ENCODE measurements around the gene ZCCHC17.
"Not testable (repeated sequence)": the region's sequence is repeated elsewhere in the genome, so short reads cannot be mapped to it uniquely, and the experiment has no call there.

Gene ZCCHC17, protein sequence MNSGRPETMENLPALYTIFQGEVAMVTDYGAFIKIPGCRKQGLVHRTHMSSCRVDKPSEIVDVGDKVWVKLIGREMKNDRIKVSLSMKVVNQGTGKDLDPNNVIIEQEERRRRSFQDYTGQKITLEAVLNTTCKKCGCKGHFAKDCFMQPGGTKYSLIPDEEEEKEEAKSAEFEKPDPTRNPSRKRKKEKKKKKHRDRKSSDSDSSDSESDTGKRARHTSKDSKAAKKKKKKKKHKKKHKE
- total RNA-seq, result 25.1 to 42.9 (median 36.9) reads per million in 4 experiments

DNA sequence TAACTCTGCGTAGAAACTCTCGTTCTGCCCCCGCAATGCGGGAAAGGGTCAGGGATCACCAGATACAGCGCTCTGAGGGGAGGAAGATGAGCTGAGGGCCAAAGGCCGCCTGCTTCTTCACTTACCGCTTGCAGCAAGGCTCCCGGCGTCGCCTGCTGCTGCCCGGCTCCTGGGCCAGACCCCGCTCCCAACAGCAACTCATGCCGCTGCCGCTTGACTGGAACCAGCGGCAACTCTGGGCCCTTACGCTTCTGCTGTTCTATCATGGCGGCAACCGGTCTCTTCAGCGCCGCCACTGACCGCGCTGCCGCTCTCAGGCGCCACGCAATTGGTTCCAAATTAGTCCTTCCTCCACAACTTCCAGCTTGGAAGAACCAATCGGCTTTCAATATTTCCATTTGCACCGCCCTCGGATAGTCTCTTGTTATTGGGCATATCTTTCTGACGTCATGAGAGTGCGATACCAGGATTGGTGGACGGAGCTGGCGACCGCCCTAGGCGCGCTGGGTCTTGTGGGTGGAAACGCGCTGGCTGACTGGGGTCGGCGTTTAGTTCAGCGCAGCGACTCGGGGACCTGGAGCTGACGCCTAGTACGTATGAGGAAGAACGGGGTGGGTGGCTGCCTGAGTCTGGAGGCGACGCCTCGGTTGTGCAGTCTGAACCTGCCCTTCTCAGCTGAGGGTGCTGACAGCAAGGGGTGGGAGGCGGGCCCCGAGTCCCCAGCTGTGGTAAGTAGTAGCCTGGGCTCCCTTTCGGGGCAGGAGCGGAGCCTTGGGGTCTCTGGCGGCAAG lies at the start of gene ZCCHC17, which contains the start of gene SNRNP40:
ZCCHC17 (plus strand) TSS at position 547 of the 791 bp plus-strand sequence. CDS start 13,067 bp downstream, outside the sequence.
SNRNP40 (minus strand) TSS at position 303 of the 791 bp plus-strand sequence; CDS start at position 266, 37 bp downstream.
- DNase-seq, result peak; percentile 89

DNA sequence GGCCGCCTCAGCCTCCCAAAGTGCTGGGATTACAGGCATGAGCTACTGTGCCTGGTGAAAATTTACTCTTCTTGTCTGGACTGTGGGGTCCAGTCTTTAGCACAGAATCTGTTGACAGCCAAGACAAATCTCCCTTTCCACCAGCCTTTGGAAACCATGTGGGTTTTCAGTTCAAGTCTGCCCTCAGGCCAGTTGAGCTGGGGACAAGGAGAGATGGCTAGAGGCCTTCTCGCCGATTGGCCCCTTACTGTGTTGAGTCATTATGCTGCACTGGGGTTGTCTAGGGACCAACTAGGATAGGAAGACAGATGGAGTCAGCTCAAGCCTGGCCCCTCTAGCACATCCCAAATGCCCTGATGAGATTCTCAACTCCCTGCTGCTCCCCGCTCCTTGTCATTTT lies 48.6 kb upstream of the ZCCHC17 start:
- no peak for DNase-seq

DNA sequence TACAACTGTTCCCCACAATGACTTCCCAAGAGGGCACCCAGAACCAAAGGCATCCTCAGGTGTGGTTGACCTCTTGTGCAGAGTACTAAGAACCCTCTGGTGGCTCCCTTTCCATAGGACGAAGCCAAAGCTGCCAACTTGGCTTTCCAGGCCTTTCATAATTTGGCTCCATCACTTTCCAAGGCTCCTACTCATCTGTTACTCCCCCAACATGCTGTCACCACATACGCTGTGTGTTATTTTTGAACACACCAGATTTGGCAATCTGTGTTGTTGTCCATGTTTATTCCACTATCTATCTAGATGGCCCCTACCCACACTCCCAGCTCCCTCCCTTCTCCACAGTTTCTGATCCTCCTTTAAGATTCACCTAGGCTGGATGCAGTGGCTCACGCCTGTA lies 47.0 kb upstream of the ZCCHC17 start:
- no peak for DNase-seq

DNA sequence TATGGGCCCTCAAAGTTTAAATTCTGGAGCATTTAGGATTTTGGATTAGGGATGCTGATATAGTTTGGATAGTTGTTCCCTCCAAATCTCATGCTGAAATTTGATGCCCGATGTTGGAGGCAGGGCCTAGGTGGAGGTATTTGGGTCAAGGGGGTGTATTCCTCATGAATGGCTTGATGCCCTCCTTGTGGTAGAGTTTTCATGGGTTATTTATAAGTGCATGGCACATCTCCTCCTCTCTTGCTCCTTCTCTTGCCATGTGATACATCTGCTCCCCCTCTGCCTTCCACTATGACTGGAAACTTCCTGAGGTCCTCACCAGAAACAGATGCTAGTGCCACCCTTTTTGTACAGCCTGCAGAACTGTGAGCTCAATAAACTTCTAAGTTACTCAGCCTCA lies 39.6 kb upstream of the ZCCHC17 start:
- no peak for DNase-seq

DNA sequence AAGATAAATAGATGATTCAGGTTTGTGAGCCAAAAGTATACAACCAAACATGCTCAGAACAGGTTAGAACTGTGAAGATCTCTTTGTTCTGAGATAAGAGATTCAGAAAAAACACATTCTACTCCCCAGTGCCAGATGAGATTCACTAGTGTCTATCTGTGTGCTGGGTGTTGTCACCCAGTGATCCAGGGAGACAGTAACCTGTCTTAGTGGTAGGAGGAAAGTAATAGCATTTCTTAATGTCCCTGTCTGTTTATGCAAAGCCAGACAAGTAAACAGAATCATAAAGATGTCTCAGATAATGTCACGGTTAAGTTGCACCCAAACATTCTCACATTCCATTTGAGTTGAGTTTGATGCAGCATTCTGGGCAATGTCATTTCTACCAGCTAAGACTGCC lies 38.3 kb upstream of the ZCCHC17 start:
- DNase-seq, result no peak

DNA sequence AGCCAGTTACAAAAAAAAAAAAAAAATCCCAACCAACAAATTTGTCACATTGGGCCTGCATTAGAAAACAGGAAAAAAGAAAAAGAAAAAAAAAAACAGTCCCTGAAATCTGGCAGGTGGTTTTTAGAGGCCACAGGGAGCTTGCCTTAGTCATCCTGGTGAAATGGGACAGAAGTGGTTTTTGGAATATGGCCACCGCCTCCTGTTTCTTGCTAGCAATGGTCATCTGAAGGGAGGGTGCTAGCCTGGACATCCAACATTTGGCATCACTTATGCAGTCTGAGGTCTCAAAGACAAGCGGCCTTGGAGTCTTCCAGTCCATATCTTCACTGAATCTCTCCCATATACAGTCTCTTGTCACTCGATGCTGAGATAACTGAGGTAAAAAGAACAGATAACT lies 37.1 kb upstream of the ZCCHC17 start:
- DNase-seq, result no peak

DNA sequence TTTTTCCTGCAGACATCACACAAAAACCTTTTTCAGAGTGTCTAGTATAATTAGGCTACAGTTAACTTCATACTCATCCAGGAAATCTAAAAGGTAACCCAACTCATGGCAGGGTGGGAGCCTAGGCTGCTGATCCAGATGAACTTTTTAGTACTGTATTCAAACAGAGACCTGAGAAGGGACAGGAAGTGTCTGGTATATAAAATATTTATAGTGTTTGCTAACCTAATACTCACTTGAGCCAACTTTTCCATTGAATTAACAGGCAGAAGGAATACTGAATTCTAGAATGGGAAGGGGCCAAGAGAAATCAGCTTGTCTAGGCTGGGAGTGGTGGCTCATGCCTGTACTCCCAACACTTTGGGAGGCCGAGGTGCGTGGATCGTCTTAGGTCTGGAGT lies 34.9 kb upstream of the ZCCHC17 start:
- DNase-seq, result no peak

DNA sequence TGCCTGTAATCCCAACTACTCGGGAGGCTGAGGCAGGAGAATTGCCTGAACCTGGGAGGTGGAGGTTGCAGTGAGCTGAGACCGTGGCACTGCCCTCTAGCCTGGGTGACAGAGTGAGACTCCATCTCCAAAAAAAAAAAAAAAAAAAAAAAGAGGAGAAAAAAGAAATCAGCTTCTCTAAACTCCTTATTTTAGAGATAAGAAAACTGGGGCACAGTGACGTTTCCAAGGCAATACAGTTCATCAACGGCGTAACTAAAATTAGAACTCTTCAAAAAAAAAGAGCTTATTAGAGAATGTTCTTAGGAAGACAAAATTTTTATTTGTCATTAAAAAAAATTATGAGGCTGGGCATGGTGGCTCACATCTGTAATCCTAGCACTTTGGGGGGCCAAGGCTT lies 34.4 kb upstream of the ZCCHC17 start:
- DNase-seq, result not testable (repeated sequence)

DNA sequence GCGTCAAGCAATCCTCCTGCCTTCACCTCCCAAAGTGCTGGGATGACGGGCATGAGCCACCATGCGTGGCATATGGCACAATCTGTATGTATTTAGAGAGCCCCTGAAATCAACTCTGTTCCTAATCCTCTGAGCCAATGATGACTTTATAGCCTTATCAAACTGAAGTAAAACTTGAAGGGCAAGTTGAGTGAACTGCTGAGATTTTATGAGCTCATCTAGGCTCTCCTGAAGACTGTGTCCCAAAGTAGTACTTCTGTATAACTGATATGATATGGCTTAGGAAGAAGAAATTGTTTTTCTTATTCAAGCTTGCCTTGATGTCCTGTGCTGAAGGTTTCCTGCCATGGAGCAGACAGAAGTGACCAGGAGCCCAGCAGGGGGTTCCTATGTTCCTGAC lies 33.4 kb upstream of the ZCCHC17 start:
- no peak for DNase-seq

DNA sequence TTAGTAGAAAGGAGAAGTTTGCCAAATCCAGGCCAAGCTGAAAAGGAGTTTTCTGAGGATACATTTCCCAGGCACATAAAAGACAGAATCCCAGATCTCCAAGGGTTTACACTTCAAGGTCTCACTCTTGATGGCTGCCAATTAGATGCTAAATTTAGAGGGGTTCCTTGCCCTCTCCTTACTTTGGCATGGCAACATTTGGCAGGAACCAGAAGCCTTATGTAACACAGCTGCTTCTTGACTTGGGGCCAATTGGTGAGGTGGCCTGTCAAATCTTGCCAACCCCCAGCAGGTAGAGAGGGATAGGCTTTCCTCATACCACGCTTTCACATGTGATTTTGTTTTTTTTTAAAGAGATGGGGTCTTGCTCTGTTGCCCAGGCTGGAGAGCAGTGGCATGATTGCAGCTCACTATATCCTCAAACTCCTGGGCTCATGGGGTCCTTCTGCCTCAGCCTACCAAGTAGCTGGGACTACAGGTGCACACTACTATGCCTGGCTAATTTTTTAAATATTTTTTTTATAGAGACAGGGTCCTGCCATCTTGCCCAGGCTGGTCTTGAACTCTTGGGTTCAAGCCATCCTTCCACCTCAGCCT lies 31.9 kb upstream of the ZCCHC17 start:
- no peak for DNase-seq

DNA sequence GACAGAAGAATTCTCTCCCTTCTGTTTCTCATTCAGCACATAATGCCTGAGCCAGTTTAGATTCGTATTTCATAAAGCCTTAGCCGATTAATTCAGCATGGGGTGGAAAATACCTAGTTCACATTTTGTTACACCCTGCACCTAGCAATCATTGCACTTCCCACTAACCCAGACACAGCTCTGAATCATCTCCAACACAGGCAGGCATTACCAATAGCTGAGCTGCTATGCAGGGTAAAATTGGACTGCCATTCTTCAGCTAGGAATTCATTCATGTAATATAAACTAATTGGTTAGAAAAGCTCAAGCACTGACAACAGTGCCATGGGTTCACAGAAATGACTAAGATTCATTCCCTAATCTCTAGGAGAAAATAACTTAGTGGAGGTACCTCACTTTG lies 30.3 kb upstream of the ZCCHC17 start:
- DNase-seq, result no peak

DNA sequence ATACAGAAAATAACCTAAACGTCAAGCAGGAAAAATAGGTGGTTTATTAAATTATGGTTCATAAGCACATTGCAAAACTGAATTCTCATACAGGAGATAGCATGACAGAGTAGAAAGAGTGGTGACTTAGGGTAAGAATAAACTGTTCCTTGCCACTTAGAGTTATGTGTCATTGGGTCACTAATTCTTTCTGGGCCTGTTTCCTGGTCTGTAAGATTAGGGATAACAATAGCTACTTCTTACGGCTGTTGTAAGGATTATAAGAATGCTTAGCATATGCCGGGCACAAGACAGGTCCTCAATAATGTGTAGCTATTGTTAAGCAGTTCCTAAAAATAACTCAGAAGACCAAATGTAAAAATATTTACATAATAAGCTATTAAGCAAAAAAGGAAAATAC lies 24.5 kb upstream of the ZCCHC17 start:
- no peak for DNase-seq

DNA sequence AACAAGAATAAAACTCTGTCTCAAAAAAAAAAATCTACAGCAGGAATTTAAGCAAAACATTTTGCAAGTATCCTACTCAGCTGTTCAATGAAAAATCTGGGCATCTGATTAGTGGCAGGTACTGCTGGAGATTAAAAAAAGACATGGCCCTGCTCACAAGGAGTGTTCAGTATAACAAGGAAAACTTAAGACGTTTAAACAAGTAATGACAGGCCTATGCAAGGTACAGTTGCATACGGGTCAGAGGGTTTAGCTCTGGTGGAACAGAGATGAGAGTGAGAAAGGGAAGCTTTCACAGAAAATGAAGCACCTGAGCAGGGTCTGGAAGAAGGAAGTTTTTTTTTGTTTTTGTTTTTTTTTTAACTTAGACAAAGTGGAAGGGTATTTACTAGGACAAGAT lies 23.2 kb upstream of the ZCCHC17 start:
- DNase-seq, result no peak

DNA sequence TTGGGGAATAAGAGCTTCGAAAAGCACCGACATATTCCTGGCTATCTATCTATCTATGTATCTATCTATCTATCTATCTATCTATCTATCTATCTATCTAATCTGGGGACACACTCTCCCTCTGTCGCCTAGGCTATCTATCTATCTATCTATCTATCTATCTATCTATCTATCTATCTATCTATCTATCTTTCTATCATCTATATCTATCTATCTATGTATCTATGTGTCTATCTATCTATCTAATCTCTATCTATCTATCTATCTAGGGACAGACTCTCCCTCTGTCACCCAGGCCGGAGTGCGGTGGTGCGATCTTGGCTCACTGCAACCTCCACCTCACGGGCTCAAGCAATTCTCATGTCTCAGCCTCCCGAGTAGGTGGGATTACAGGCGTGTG lies 14.4 kb upstream of the ZCCHC17 start:
- not testable (repeated sequence) for DNase-seq

DNA sequence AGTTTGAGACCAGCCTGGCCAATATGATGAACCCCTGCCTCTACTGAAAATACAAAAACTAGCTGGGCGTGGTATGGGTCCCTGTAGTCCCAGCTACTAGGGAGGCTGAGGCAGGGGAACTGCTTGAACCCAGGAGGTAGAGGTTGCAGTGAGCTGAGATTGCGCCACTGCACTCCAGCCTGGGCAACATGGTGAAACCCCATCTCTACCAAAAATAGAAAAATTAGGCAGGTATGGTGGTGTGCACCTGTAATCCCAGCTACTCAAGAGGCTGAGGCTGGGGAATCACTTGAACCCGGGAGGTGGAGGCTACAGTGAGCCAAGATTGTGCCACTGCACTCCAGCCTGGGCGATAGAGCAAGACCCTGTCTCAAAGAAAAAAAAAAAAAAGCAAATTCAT lies 9.0 kb upstream of the ZCCHC17 start:
- not testable (repeated sequence) for DNase-seq

DNA sequence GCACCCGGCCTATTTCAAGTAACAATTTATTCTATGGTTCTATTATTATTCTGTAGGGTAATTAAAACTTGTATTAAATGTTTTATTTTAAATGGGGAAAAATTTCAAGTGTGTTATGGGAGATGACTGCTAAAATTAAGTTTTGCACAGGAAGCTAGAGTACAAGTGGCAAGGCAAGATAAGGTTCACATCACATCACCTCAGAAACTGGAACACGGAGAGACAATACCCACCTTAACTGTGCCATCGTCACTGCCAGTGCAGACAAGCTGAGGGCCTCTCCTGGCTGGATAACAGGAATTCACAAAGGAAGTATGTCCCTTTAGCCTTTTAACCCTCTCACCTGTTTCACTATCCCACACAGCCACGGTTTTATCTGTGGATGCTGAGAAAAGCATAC lies 7.8 kb upstream of the ZCCHC17 start:
- DNase-seq, result no peak

DNA sequence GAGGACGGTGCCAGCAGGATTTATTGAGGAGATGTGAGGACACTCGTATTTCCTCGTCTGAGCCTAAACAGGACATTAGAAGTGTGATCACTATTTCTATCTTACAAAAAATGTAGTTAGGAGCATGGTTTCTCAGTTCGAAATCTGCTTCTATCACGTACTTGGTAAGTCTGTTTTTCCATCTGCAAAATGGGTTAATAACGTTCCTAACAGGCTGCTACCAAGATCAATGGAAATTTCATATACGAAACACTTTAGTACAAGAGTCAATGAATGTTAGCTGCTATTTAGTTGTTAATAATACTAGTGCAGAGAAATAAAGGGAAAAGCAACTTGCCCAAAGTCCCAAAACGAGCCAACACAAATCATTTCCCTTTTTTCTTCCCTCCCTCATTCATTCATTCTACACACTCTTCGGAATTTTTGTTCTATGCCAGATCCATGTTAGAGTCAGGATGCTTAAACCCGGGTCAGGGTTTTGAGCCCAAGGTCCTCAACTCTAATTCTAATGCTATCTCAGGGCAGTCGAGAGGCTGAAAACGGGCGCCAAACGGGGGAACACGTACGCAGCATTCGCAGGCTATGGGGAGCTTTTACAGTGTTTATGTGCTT lies 852 bp upstream of the ZCCHC17 start:
- DNase-seq, result no peak

DNA sequence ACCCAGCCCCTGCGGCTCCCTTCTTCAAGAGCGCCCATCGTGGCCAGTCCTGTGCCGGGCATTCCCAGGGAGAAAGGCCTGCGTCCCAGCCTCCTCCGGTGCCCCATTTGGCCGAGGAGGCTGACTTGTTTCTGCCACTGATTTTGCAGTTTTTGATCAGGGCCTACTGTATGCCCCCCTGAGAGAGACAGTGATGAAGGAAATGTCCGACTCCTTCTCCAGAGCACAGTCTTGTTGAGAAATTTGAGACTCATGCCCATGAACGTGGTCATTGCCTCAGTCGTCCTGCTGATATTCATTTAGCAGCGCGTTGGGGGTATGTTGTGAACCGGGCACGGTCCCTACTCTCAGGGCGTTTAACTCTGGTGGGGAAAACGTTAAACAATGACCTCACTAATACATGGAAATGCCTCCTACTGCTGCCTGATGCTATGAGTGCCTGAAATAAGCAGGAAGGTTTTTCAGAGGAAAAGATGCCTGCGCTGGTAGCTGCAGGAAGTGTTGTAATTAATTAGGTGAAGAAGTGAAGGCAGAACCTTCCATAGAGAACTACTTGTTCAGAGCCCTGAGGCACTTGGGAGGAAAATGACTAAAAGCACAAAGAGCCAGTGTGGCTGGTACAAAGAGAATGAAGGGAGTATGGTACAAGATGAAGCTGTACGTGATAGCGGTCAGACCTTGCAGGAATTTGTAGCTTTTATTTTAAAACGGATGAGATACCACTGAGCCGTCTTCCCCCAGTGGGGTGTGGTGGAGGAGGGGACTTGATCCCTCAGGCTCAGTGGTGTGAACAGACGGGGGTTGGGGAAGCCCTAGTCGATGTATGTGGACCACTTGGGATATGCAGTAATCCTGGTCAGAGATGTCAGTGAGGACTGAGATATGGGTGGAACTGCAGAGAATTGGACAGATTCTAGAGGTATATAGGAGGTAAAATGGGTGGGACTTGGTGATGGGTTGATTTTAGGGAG lies 730 bp downstream of the ZCCHC17 start:
- no peak for DNase-seq

DNA sequence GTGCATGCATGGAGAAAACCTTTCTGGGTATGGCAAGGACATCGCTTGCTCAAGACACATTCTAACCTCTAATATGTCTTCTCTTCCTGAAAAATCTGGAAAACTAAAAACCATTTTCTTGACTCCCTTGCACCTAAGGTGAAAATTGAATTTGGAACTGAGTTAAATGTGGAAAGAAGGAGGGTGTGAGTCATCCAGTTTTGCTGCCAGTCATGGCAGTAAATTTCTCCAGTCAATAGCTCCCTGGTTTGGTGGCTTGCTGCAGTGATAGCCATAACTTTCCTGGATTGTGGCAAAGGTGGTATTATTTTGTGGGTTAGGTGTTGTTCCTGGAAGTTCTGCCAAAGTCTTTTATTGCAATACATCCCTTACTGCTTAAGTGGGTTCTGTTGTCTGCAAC lies 2.5 kb downstream of the ZCCHC17 start:
- DNase-seq, result no peak

DNA sequence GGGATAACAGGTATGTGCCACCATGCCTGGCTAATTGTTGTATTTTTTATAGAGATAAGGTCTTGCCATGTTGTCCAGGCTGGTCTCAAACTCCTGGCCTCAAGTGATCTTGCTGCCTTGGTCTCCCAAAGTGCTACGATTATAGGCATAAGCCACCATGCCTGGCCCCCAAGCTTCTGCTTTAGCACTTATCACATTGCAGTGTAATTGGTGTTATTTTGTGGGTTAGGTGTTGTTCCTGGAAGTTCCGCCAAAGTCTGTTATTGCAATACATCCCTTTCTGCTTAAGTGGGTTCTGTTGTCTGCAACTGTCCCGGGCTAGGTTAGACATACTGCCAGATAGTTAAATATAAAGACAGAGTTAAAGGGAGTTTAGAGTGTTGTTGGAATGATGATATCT lies 3.4 kb downstream of the ZCCHC17 start:
- DNase-seq, result no peak

DNA sequence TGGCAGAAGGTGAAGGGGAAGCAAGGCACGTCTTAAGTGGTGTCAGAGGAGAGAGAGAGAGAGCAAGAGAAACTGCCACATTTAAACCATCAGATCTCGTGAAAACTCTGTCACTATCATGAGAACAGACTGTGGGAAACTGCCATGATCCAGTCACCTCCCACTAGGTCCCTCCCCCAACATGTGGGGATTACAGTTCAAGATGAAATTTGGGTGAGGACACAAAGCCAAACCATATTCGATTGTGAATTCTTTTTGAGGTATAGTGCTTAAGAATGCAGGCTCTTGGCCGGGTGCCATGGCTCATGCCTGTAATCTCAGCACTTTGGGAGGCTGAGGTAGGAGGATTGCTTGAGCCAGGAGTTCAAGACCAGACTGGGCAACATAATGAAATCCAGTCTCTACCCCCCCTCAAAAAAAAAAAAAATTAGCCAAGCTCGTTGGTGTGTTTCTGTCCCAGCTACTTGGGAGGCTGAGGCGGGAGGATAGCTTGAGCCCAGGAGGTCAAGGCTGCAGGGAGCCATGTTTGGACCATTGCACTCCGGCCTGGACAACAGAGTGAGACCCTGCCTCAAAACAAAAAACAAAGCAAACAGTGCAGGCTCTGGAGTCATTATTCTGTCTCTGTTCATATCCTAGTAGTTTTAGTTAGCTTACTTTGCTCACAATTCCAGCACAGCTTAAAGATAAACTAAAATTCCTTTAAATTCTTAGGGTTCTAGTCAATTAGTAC lies 6.0 kb downstream of the ZCCHC17 start:
- no peak for DNase-seq

DNA sequence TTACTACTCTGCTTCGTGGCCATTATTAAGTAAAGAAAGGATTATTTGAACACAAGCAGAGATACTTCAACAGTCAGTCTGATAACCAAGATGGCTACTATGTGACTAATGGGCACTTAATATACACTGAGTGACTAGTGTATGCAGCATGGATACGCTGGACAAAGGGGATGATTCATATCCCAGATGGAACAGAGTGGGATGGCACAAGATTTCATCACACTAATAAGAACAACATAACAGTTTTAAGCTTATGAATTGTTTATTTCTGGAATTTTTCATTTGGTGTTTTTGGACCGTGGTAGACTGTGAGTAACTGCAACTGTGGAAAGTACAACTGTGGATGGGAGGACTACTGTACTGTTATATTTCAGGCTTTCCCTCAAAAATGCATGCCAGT lies 9.4 kb downstream of the ZCCHC17 start:
- no peak for DNase-seq
